Fibroblast of pulmonary artery (primary cell): Measurements from ENCODE around the gene KCTD17.

Source experiments
- DNase-seq: peaks from one replicate; pipeline ENCODE4 v3.0.0-alpha.2; 2010; ENCODE audit warnings: low read depth
- H3K4me3 ChIP-seq: replicated peaks from 2 replicates; pipeline ENCODE4 v1.5.1; 2011; ENCODE audit warnings: low read depth, mild to moderate bottlenecking, control low read depth, low read length, moderate library complexity
- TF ChIP-seq, protein P1 (sequence below): IDR thresholded peaks from 2 replicates; pipeline ENCODE4 v1.5.1; 2011; ENCODE audit warnings: mild to moderate bottlenecking, control low read depth, low read length, inconsistent platforms; ENCODE audit errors: missing control alignments

The KCTD17 gene

DNA sequence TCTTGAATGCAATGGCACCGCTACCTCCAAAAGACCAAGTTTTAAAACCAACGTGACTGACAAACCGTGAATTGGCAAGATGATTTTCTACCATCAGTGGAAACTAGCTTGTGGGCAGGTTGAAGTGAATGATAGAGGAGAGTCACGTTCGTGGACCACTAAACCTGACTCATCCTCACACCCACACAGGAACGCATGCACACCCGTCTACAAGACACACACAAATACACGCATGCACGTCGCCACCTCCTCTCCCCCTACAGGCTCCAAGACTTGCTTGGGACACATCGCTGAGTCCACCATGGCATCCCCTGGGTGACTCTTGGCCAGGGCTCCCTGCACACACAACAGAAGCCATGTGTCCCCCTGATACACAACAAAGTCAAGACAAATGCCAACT, 43.6 kb downstream of the KCTD17 start:
- DNase-seq: no peak
- TF ChIP-seq, protein P1, sequence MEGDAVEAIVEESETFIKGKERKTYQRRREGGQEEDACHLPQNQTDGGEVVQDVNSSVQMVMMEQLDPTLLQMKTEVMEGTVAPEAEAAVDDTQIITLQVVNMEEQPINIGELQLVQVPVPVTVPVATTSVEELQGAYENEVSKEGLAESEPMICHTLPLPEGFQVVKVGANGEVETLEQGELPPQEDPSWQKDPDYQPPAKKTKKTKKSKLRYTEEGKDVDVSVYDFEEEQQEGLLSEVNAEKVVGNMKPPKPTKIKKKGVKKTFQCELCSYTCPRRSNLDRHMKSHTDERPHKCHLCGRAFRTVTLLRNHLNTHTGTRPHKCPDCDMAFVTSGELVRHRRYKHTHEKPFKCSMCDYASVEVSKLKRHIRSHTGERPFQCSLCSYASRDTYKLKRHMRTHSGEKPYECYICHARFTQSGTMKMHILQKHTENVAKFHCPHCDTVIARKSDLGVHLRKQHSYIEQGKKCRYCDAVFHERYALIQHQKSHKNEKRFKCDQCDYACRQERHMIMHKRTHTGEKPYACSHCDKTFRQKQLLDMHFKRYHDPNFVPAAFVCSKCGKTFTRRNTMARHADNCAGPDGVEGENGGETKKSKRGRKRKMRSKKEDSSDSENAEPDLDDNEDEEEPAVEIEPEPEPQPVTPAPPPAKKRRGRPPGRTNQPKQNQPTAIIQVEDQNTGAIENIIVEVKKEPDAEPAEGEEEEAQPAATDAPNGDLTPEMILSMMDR: no peak
- H3K4me3 ChIP-seq: no peak overlapping the region

DNA sequence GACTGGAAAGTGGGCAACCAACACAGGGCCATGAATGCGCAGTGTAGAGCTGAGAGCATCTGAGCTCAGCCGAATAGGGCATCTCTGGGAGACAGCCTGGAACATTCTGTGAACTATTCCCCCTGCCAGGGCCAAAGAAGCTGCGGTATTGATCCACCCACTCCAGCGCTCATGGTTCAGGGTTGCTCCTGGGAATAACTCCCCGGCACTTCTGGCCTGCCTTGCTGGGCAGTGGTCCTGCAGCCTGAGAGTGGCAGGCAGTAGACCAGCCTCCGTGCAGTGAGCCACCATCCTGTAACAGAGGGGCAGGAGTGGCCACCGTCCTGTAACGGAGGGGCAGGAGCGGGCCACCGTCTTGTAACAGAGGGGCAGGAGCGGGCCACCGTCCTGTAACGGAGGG, 45.8 kb downstream of the KCTD17 start:
- TF ChIP-seq, protein P1: no peak
- H3K4me3 ChIP-seq: no peak overlapping the region
- DNase-seq: no peak

DNA sequence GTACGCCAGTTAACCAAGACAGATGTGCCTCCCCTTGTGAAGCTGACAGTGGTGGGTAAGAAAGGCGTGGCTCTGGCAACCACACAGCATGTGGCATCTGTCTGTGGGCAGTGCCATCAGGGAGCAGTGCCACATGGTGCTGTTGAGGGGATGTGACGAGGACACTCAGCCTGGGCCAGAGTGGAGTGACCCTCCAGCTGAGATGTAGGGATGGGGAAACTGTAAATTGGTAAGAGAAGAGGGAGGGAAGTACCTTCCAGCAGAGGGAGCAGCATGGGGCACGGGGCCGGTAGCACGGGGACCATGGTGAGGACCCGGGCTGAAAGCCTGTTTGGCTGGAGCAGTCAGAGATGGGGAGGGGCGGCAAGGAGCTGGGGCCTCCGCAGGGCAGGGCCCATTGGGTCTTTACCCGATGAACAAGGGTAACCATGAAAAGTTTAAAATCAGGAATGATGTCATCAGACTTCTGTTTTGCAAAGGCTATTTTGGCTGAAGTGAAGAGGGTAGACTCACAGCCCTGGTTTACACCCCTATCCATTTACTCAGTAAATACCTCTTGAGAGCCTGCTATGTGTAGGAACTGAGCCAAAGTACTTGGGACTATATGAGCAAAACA, 47.5 kb downstream of the KCTD17 start:
- TF ChIP-seq, protein P1: peak; percentile 20
- no peak for DNase-seq

DNA sequence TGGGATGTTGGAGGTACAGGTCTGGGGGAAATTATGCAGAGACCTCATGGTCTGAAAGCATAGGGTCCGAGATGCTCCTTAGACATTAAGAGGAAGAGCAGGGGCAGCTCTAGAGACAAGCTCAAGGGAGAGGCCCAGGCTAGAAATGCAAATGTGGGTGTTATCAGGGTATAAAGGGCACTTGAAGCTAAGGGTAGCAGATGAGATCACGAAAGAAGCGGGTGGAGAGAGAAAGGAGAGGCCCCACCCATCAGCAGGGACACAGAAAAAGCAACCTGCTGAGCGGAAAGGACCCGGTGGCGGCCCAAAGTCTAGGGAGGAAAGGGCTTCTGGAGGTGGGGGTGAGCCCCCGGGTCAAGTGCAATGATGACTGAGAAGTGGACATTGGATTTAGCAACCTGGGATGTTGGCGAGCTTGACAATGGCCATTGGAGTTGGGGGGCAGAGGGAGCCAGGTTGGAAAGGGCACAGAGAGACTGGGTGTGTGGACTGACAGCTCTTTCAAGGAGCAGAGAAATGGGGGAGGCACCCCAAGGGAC, 49.1 kb downstream of the KCTD17 start:
- DNase-seq: no peak
- TF ChIP-seq, protein P1: no peak

More for the DNA sequence above, 47.5 kb downstream of the KCTD17 start:
- H3K4me3 ChIP-seq: no peak overlapping the region

DNA sequence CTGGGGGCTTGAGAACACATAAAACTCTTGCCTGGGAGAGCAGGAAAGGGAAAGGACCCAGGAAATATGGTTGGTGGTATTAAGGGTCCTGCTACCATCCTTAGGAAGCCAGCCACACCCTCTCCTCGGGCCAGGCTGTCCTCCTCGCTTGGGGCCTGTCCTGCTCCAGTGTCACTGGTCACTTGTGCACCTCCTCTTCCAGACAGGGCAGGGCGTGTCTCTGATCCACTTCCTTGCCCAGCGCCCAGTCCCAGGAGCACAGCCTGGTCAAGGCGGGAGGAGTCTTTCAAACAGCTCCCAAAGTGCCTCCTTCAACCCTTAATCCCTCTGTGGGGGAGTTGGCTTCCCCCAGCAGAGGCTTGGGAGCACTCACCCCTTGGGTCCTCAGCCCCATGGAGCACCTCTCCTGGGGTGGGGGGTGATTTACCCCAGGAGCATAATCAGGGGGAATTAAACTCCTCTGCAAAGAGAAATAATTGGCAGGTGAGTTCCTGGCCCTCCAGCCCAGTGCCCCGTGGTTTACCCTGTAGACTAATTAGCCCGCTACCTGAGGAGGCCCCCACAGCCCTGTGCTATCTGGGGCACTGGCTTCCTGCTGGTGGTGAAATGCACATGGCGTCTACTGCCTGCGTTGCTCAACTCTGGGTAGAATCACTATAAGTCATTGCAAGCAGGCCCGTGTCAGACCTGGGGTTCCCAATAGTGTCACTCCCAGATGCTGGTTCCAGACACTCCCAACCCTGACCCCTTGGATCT, 49.9 kb downstream of the KCTD17 start:
- H3K4me3 ChIP-seq: no peak overlapping the region
- TF ChIP-seq, protein P1: no peak
- DNase-seq: no peak

More for the DNA sequence above, 49.1 kb downstream of the KCTD17 start:
- no peak overlapping the region for H3K4me3 ChIP-seq

DNA sequence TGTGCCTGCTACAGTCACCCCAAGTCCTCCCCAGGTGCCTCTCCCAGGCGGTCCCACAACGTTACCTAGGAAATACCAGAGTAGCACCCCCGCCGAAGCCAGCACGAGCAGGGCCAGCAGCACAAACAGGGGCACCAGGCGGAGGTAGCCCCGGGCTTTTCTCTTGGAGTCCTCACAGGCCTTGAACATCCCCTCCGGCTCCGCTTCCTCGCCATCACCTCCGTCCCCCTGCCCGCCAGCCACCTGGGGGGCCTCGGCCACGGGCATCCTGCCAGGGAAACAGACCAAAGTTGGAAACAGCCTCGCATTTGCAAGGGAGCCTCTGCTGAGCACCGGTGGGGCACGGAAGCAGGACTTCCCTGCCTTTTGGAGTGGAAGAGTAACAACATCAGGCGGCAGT, 51.6 kb downstream of the KCTD17 start:
- no peak for DNase-seq
- TF ChIP-seq, protein P1: no peak
- H3K4me3 ChIP-seq: no peak overlapping the region
